ENCODE results near the gene DCC. TPM values are rescaled to one million over a fixed set of nuclear protein-coding genes. Genes with fewer than 3 reads are reported as not detected.

DCC gene, protein sequence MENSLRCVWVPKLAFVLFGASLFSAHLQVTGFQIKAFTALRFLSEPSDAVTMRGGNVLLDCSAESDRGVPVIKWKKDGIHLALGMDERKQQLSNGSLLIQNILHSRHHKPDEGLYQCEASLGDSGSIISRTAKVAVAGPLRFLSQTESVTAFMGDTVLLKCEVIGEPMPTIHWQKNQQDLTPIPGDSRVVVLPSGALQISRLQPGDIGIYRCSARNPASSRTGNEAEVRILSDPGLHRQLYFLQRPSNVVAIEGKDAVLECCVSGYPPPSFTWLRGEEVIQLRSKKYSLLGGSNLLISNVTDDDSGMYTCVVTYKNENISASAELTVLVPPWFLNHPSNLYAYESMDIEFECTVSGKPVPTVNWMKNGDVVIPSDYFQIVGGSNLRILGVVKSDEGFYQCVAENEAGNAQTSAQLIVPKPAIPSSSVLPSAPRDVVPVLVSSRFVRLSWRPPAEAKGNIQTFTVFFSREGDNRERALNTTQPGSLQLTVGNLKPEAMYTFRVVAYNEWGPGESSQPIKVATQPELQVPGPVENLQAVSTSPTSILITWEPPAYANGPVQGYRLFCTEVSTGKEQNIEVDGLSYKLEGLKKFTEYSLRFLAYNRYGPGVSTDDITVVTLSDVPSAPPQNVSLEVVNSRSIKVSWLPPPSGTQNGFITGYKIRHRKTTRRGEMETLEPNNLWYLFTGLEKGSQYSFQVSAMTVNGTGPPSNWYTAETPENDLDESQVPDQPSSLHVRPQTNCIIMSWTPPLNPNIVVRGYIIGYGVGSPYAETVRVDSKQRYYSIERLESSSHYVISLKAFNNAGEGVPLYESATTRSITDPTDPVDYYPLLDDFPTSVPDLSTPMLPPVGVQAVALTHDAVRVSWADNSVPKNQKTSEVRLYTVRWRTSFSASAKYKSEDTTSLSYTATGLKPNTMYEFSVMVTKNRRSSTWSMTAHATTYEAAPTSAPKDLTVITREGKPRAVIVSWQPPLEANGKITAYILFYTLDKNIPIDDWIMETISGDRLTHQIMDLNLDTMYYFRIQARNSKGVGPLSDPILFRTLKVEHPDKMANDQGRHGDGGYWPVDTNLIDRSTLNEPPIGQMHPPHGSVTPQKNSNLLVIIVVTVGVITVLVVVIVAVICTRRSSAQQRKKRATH (N-terminal part only)
- under 1 TPM in 4 of 7 donors, not detected in 3; under 0.01 to 0.77 (median 0.16) TPM for total RNA-seq
- polyA plus RNA-seq = under 1 TPM; 0.42 to 0.48 TPM
- long read RNA-seq, donor 1 = 0 reads
- long read RNA-seq, donor 2 = 0 reads
- long read RNA-seq, donor 3 = 0 reads

- Histone ChIP-seq H3K4me3 (no peak within 1 kb of the TSS), H3K9me3 (no peaks in the 10 kb centered on the region), H3K36me3 (no peaks in the 10 kb centered on the region), H3K27me3 (no peaks in the 10 kb centered on the region), H3K27ac (no peak within 1 kb of the TSS), H3K4me1 (ENCODE audit: insufficient read depth) (peaks cover 2% of the 10 kb centered on the region)
- DNase-seq = peak in 1 of 5 donors; percentile 13
- intact Hi-C loops (cut with DNase I) = no loop called here
- TF ChIP-seq, protein P1, sequence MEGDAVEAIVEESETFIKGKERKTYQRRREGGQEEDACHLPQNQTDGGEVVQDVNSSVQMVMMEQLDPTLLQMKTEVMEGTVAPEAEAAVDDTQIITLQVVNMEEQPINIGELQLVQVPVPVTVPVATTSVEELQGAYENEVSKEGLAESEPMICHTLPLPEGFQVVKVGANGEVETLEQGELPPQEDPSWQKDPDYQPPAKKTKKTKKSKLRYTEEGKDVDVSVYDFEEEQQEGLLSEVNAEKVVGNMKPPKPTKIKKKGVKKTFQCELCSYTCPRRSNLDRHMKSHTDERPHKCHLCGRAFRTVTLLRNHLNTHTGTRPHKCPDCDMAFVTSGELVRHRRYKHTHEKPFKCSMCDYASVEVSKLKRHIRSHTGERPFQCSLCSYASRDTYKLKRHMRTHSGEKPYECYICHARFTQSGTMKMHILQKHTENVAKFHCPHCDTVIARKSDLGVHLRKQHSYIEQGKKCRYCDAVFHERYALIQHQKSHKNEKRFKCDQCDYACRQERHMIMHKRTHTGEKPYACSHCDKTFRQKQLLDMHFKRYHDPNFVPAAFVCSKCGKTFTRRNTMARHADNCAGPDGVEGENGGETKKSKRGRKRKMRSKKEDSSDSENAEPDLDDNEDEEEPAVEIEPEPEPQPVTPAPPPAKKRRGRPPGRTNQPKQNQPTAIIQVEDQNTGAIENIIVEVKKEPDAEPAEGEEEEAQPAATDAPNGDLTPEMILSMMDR (IDR thresholded peaks at IDR 0.05) = no peak
- no peak for TF ChIP-seq EP300 (IDR thresholded peaks at IDR 0.05)
- no peak for TF ChIP-seq POLR2A (IDR thresholded peaks at IDR 0.05)
- 0 to 1% (median 1%) methylated on average over 27 of the region's 27 CpGs for WGBS, 3 donors
Observed at GRCh38 chr18:52339891-52340371, at the start of gene DCC. Gene DCC (plus strand): TSS chr18:52340197. CDS start chr18:52340788, 591 bp downstream.

GRCh38 chr18:52310651-52311050 is 29.3 kb upstream of the DCC start:
- Histone ChIP-seq H3K27ac (no peak overlapping the region), H3K4me1 (ENCODE audit: insufficient read depth) (no peaks in the 10 kb centered on the region), H3K27me3 (no peaks in the 10 kb centered on the region), H3K9me3 (no peaks in the 10 kb centered on the region), H3K36me3 (no peaks in the 10 kb centered on the region), H3K4me3 (no peak overlapping the region)
- intact Hi-C loops (cut with DNase I) = no loop called here
- TF ChIP-seq, protein P1 (IDR thresholded peaks at IDR 0.05) = no peak
- no peak for TF ChIP-seq EP300 (IDR thresholded peaks at IDR 0.05)
- no peak for TF ChIP-seq POLR2A (IDR thresholded peaks at IDR 0.05)
- DNase-seq = no peak
- 45 to 58% (median 48%) methylated on average over 2 of the region's 2 CpGs for WGBS, 3 donors

DNA sequence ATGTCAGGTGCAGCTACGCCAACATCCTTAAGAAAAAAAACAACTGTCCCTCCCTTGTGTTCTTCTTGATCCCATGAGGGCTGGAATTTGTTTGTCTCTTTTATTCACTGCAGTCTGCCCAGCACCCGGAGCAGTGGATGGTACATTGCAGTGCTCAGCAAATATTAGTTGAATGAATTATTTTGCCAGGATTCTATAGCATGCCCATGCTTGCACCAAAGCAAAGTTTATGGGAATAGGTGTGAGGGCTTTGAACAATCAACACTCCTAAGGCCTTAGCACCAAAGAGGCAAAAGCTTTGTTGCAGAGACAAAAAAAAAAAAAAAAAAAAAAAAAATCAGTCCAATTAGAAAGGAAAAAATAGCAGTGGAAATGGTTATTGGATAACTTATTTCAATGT is 28.7 kb upstream of the DCC start:
- Histone ChIP-seq H3K4me3 (no peak overlapping the region), H3K4me1 (ENCODE audit: insufficient read depth) (no peaks in the 10 kb centered on the region), H3K9me3 (no peaks in the 10 kb centered on the region), H3K36me3 (no peaks in the 10 kb centered on the region), H3K27me3 (no peaks in the 10 kb centered on the region), H3K27ac (no peak overlapping the region)
- intact Hi-C loops (cut with DNase I) = no loop called here
- TF ChIP-seq POLR2A (IDR thresholded peaks at IDR 0.05) (no peak), EP300 (IDR thresholded peaks at IDR 0.05) (no peak)
- TF ChIP-seq, protein P1 (IDR thresholded peaks at IDR 0.05) = no peak
- 80 to 86% (median 82%) methylated on average over 2 of the region's 2 CpGs for WGBS, 3 donors
- no peak for DNase-seq

- Histone ChIP-seq H3K4me3 (no peak overlapping the region), H3K4me1 (ENCODE audit: insufficient read depth) (no peaks in the 10 kb centered on the region), H3K27me3 (no peaks in the 10 kb centered on the region), H3K27ac (no peak overlapping the region), H3K9me3 (no peaks in the 10 kb centered on the region), H3K36me3 (no peaks in the 10 kb centered on the region)
- intact Hi-C loops (cut with DNase I) = no loop called here
- DNase-seq = no peak
- TF ChIP-seq, protein P1 (IDR thresholded peaks at IDR 0.05) = no peak
- TF ChIP-seq POLR2A (IDR thresholded peaks at IDR 0.05) (no peak), EP300 (IDR thresholded peaks at IDR 0.05) (no peak)
Observed at GRCh38 chr18:52312346-52312745, 27.7 kb upstream of the DCC start.
